Stimulated activated CD8-positive, alpha-beta memory T cell treated with anti-CD3 and anti-CD28 coated beads, Interleukin-7, amount 100 ng/mL, for 48 hours (primary cell): Measurements from ENCODE around the gene SLC52A3.

Experiments used
- DNase-seq, 2 donors: peaks; one replicate each; pipeline ENCODE4 v3.0.0-alpha.2; 2020; ENCODE audit warnings: low read depth in 1 of 2; ENCODE audit errors: extremely low read depth in 1 of 2

Gene SLC52A3

DNA sequence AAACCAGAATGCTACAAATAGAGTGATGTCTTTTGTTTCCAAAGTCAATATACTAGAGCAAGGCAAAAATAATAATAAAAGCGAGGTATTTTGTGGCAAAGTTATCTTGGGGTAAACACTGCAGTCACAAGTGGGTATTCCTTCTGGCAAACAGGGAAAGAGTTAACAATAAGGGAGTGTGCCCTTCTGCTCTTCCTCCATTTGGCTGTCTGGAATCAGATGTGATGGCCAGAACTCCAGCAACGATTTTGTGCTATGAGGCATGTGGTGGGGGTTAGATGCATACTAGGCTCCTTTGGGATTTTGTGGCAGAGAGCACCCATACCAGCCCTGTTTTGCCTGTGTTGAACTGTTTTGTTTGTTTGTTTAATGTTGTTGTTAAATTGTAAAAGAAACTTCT, 2.4 kb upstream of the SLC52A3 start:
- DNase-seq = no peak

DNA sequence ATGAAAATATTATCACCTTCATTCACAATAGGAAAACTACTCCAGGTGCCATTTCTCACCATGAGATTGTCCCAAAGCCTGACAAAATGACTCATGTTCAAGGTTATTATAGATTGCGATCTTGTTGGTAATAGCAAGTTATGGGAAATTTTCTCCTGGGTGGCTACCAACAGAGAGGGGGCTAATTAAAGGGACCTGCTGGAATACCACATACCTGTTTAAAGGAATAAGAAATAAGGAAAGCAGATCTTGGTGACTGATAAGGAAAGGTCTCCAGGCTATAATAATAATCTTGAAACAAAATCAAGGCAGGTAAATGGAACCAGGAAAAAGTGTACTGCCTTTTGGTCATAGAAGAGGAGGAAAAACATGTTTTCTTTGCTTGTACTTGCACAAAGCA, 1.4 kb downstream of the SLC52A3 start:
- no peak for DNase-seq

DNA sequence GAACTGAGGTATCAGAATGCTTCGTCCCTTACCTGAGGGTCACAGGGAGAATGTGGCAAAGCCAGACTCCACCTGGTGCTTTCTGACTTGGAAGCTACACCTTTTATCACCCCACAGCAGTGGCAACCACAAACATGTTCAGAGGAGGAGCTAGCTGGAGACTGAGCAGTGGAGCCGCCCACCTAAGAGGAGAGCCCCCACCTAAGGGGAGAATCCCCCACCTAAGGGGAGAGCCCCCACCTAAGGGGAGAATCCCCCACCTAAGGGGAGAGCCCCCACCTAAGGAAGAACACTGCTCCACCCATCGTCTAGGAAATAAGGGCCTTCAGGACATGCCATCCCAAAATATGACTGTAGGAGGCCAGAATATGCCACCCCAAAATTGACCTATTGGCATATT, 4.0 kb downstream of the SLC52A3 start:
- no peak for DNase-seq

DNA sequence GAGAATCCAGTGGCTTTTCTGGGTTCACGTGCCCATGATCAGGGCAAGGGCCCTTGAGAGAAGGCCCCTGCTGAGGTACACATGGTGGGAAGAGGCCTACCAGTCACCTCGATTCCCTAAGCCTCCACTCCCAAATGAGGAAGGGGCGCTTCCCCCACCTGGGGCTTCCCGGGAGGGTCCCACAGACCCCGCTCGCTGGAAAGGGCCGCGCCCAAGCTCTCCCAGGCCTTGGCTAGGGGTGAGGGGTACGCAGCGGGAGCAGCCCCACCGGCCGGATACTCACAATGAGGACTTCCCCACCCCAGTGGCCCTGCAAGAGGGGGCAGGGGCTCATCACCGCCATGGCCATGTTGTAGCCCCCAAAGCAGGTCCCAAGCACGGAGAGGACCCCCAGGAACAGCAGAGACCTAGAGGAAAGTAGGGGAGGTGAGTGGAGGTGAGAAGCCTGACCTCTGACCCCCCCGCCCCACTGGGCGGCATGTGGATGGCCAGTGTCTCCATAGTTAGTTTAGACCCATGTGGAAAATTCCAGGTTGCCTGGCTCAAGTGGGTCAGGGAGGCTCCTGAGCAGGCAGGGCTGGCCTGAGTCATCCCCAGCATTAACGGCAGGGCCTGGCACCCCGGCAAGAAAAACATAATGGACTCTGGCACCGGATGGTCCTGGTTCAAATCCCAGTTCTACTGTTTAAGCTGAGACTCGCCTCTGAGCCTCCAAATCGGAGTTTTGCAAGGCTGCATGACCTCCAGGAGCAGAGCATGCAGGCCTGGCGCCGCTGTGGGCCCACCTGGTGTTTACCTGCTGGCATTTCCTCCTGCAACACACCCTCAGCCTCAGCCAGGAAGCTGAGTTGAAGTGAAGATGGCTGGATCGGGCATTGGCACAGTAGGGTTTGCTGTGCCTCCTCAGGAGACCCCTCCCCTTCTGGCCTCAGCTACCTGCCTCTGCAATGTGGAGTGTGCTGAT, 6.6 kb downstream of the SLC52A3 start:
- DNase-seq = no peak

DNA sequence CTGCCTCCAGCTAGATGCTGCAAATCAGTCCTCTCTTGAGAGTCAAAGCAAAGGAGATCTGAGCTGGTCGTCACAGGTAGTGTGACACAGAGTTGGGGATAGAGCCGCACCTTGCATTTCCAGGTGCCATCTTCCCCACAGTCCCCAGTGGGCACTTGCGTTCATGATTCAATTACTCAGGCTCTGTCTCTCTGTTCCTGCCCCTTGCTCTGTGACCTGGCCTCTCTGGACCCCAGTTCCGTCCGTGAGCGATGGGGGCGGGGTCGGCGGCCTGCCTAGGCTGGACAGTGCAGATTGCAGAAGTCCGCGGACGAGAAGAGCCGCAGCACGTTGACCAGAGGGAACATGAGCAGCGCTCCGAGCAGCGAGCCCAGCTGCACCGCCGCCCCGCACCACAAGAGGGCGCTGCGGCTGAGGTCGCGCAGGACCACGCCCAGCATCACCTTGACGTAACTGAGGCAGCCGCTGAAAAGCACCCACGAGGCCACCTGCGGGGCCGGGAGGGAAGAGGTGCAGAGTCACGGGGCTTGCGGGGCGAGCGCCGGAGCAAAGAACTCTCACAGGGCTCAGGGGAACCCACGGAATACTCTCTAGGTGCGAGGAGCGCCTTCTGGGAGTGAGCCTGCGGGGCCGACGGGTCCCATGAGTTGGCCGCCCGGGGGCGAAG, 7.4 kb downstream of the SLC52A3 start:
- peak in 1 of 2 donors; percentile 7 for DNase-seq

DNA sequence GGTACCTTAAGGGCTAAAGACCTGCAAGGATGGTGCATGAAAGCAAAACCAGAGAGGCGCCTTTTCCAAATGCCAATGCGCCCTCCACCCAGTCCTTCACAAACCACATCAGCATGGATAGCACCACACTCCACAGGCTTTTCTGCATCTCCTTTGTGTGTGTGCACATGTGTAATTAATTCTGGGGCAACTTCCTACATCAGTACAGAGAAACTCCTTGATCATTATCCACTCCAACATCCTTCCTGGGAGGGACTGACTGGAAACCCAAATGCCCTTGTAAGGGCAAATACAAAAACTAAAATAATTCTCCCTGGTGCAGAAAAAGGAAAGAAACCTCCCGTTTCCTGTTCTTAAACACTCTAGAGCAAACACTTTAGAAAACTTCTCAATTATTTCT, 10.8 kb downstream of the SLC52A3 start:
- no peak for DNase-seq

DNA sequence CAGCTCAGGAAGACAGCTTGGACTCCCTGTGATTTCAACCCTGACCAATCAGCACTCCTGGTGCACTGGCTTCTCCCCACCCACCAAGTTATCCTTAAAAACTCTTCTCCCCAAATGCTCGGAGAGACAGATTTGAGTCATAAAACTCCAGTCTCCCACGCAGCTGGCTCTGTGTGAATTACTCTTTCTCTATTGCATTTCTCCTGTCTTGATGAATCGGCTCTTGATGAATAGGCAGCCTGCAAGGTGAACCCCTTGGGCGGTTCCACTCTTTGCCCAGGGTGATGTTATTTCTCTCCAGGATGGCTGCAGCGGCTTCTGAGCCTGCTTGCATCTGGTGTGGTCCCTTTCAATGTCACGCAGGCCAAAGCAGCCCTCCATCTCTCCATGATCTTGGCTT, 12.4 kb downstream of the SLC52A3 start:
- no peak for DNase-seq

DNA sequence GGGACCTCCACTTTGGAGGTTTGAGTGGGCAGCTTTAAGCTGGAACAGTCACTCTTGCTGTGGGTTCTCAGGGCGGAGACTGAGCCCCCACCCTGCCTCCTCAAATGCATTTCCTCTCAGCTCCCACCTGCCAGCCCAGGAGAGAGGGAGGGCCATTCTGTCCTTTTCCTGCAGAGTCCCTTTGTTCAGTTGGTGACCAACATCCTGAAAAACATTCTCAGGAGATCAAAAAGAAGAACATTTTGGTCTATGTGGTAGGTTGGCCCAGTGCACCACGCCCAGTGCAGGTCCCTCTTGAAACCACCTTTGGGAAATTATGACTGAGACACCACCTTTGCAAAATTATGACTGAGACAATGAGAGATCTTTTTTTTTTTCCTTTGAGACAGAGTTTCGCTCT, 13.4 kb downstream of the SLC52A3 start:
- no peak for DNase-seq

DNA sequence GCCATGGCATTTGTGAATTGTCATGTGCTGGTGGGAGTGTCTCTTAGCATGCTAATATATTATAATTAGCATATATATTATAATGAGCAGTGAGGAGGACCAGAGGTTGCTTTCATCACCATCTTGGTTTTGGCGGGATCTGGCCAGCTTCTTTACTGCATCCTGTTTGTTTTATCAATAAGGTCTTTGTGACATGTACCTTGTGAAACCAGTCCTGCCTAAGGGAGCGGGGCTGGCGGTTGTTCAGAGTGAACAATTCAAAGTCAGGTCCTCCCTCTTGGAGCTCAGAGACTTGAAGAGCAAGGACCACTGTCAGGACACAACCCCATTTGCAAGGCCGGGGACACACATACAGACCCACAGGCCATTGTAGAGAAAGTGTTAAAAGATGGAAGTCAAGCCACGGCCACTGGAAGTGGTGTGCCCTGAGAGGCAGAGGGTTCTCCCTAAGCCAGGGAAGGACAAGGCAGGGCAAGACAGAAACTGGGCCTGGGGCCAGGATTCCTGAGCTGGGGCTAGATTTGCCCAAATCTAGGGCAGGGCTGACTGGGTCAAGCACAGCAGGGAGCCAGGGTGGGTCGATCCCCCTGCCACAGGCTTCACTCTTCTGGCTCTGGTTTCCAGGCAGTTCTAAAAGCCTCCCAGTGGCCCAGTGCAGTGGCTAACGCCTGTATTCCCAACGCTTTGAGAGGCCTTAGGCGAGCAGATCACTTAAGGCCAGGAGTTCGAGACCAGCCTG, 14.2 kb downstream of the SLC52A3 start:
- no peak for DNase-seq

DNA sequence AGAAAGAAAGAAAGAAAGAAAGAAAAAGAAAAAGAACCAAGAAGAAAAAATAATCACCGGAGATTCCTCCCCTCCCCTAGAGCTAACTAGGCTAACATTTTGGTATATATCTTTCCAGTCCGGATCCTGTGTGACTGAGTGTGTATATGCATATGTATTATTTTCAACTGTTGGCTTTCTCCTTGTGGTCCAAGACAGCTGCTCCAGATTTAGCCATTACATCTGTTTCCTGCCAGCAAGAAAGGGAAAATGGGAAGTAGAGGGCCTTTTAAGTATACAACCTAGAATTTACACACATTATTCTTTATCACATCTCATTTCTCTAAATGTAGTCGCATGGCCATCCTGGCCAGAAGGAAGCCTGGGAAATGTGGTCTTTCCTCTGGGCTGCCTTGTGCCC, 15.2 kb downstream of the SLC52A3 start:
- no peak for DNase-seq

DNA sequence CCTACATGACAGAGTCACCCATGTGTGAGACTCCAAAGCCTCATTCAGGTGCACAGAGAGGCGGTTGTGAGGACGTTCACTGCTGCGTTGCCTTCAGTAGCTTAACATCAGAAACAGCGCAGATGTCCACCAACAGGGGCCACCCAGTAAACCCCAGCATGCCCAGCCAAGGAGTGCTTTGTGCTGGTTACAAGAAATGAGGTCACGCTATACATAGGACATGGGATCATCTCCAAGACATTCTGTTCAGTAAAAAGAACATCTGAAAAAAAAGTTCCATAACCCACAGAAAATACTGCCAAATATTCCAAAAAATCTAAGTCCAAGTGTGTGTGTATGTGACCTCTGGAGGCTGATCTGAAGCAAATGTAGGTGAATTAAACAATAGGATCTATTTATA, 16.0 kb downstream of the SLC52A3 start:
- no peak for DNase-seq

DNA sequence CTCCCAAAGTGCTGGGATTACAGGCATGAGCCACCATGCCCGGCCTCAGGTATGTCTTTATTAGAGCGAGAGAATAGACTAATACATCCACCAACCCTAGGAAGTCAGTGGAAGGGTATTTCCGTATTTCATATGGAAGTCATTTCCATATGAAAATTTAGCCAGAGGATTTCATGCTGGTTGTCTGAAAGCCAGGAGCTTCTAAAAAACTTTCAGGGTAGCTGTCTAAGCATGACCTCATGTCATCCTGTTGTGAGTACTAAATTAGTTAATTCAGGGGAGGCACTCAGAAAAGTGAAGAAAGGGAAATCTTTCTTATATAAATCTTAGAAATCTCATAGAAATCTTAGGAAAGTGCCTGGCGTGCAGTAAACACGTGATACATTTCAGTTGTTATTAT, 16.5 kb downstream of the SLC52A3 start:
- no peak for DNase-seq

DNA sequence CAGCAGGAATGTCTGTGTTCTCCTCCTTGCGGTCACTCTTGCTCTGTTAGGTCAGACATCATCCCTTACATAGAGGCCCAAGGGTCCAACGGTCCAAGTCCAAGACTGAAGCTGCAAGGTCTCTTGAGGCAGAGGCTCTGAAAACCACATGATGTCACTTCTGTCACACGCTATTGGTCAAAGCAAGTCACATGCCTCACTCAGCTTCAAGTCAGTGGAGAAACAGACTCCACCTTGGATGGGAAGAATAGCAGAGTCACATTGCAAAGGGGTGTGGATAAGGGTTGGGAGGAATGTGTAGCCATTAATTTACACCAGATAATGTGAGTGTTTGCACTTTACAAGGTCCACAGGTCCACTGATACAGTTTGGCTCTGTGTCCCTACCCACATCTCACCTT, 17.5 kb downstream of the SLC52A3 start:
- DNase-seq = no peak

DNA sequence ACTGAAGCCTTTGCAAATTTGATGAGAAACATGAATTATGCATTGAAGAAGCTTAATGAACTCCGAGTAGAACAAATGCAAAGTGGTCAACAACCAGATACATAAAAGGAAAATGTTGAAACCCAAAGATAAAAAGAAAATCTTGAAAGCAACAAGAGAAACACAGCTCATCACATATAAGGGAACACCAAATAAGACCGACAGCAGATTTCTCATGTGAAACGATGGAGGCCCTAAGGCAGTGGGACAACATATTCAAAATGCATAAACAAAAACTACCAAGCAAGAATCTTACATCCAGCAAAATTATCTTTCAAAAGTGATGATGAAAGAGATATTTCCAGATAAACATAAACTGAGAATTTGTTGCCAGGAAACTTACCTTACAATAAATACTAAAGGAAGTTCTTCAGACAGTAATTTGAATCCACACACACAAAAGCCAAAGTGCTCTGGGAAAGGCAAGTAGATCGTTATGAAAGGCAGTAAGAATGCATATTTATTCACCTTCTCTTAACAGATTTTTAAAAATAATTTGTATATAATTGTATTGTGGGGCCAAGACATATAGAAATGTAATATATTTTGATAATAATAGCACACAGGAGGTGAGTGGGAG, 22.5 kb downstream of the SLC52A3 start:
- no peak for DNase-seq

DNA sequence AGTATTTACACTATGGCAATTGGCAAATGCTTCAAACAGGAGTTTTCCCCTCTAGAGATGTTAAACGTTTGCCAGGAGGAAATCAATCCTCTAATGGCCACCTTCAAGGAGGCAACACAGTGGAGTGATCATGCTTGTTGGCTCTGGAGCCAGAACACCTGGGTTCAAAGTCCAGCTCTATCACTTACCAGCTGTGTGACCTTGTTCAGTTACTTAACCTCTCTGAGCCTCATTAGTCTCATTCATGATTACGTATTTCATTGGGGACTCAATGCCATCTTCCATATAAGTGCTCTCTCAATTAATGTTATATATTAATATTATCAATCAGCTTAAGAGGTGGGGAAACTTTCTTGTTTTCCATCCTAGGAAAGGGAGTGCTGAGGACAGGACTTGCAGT, 26.1 kb downstream of the SLC52A3 start:
- no peak for DNase-seq

DNA sequence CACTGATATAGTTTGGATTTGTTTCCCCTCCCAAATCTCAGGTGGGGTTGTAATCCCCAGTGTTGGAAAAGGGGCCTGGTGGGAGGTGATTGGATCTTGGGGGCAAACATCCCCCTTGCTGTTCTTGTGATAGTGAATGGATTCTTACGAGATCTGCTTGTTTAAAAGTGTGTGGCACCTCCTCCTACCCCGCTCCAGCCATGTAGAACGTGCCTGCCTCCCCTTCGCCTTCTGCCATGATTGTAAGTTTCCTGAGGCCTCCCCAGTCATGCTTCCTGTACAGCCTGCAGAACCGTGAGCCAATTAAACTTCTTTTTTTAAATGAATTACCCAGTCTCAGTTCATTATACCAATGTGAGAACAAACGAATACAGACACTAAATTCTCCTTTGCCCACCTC, 26.7 kb downstream of the SLC52A3 start:
- no peak for DNase-seq

DNA sequence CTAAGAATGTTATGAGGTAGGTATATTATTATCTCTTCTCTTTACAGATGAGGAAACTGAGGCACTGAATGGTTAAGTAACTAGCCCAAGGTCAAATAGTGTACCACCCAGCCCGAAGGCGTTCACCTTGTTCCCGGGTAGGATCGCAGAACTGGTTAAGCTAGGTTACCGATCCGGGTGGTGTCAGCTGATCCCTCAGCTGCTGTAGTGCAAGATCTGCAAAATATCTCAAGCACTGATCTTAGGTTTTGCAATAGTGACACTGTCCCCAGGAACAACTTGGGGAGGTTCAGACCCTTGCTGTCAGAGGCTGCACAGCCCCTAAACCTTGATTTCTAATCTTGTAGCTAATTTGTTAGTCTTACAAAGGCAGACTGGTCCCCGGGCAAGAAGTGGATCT, 28.1 kb downstream of the SLC52A3 start:
- no peak for DNase-seq

DNA sequence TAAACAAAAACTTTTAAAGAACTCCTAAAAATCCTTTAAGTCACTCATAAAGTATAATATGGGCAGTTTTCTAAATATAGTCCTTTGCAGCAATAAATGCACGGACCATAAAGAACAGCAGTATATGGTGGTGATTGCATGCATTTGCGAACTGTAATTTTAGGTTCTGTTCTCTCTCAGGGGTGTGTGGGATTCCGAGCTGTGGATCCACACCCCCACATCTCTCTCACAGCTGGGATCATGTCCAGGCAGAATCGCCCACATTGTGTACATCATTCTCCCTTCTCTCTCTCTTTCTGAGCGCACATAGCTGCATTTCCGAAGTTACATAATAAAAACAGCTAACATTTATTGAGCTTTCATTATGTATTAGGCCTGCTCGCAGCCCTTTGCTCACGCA, 28.6 kb downstream of the SLC52A3 start:
- no peak for DNase-seq

DNA sequence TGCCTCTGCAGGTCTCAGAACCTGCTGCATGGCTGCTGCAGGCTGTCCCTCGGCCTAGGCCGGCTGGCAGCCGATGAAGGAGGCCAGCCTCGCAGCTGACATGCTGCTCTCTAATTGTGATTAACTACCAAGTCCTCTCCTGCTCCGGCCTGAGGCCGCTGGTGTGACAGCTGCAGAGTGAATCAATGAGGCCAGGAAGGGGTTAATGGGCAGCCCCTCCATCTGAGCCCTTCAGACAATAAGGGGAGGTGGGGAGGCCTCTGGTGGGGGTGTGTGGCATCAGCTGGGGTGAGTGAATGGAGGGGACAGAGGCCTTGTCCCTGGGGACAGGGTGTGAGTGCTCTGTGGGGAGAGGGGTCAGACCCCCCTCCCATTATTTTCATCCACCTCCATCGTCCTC, 34.4 kb downstream of the SLC52A3 start:
- no peak for DNase-seq

DNA sequence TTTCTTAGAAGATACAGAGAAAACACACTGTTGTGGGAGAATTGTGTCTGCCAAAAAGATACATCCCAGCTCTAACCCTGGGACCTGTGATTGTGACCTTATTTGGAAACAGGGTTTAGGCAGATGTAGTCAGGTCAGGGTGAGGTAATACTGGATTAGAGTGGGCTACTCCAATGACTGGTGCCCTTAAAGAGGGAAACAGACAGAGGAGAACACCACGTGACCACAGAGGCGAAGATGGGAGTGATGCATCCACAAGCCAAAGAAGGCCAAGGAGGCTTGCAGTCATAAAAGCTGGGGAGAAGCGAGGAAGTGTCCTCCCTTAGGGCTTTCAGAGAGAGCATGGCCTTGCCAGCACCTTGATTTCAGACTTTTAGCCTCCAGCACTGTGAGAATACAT, 35.6 kb downstream of the SLC52A3 start:
- DNase-seq = no peak

DNA sequence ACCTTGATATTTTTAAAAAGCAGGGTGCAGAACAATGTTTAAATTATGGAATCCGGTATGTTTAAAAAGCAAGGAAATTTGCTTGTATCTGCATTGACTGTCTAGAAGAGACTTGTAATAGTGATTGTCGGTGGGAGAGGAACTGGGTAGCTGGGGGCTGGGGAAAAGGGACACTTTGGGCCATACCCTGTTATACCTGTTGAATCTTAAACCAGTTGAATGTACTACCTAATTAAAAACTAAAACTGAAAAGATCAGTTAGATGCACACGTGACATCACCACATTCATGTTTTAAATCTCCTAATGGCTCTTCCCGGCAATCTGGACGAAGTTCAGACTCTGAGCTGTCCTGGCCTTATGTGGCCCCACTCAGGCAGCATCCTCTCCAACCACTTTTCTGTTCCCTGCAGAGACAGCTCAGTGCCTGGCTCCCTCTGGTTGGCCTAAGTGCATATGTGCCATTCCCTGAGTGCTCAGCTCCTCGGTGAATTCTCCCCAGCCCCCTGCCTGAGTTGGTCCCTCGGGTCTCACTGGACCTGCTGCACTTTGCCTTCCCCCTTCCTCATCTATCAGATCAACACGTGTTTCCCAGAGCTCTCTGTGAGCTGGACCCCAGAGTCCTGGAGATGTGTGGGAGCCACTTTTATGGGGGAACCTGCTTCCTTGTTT, 36.3 kb downstream of the SLC52A3 start:
- no peak for DNase-seq
